Sigmoid colon (tissue), 4 donors: ENCODE results near the gene SLC48A1.

Experiments used
- EP300 ChIP-seq, 4 donors: sonication (generic); formaldehyde crosslinking; IDR thresholded peaks; one replicate each; pipeline ENCODE4 v1.6.1; 2017; ENCODE audit warnings: antibody characterized with exemption in 4 of 4
- TF ChIP-seq, protein P1 (sequence below), 4 experiments: fragments of 450-650 bp in 3 of 4; fragments of 200-600 bp in 1 of 4; IDR thresholded peaks; one replicate each; pipeline ENCODE4 v1.5.1; 2016 to 2019; ENCODE audit warnings: antibody characterized with exemption in 4 of 4, mild to moderate bottlenecking in 3 of 4, moderate library complexity in 2 of 4

DNA sequence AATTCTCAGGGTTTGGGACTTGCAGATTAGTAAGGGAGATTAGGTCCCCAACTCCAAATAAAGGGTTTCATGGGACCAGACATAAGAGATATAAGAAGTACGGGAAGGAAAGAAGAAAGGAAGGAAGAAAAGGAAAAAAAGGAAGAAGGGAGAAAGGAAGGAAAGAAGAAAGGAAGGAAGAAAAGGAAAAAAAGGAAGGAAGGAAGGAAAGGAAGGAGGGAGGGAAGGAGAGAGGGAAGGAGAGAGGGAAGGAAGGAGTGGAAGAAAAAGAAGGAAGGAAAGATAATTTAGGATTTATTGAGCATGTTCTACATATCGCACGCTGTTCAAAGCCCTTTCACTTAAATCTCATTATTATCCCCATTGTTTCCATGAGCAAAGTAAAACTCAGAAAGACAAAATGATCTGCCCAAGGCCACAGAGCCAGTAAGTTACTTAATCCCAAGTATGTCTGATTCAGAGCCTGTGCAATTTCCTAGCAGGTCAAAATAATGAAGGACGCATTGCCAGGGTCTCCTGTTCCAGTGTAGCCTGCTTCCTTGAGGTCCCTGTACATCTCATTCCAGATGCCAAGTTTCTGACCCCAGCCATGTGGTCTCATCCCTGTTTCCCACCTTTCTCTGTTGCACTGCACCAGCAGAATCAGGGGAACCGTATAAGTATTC lies 50.5 kb downstream of the SLC48A1 start:
- TF ChIP-seq, protein P1, sequence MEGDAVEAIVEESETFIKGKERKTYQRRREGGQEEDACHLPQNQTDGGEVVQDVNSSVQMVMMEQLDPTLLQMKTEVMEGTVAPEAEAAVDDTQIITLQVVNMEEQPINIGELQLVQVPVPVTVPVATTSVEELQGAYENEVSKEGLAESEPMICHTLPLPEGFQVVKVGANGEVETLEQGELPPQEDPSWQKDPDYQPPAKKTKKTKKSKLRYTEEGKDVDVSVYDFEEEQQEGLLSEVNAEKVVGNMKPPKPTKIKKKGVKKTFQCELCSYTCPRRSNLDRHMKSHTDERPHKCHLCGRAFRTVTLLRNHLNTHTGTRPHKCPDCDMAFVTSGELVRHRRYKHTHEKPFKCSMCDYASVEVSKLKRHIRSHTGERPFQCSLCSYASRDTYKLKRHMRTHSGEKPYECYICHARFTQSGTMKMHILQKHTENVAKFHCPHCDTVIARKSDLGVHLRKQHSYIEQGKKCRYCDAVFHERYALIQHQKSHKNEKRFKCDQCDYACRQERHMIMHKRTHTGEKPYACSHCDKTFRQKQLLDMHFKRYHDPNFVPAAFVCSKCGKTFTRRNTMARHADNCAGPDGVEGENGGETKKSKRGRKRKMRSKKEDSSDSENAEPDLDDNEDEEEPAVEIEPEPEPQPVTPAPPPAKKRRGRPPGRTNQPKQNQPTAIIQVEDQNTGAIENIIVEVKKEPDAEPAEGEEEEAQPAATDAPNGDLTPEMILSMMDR (IDR thresholded peaks at IDR 0.05) = no peak
- TF ChIP-seq EP300 (IDR thresholded peaks at IDR 0.05) = no peak
